ENCODE results near the gene GRIA3. TPM values are rescaled to one million over a fixed set of nuclear protein-coding genes. Genes with fewer than 3 reads are reported as not detected.
"Not testable (repeated sequence)": the region's sequence is repeated elsewhere in the genome, so short reads cannot be mapped to it uniquely, and the experiment has no call there.

The GRIA3 gene
- total RNA-seq, 1 experiment from 2014 or later = not detected

DNA sequence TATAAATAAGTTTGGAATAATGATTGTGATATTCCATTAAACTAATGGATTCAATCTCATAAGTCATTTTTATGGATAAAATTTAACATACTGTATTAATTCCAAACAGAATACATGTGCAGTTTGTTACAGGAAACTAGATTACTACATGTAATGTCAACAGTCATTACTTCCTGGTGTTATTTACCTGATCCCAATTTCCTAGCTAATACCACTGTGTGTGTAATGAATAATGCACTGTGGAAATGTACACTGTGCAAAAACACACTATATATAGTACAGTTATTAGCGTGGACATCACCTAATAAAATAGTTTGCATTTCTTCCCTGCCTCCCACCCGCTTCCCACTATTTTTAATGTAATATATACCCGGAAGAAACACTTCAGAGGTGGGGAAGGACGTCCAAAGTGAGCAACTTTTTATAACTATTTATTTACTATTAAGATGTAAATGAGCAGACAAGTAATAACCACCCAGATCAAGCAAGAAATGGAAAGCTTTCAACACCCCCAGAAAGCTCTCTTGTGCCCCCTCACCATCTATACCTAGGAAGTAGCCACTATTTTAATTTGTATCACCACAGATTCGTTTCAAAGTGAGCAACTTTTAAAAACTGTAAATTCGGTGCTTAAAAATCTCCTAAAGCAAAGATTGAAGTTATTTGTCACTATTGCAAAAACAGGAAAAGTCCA, 329.7 kb downstream of the GRIA3 start:
- no peaks in the 10 kb centered on the region for H3K27me3 ChIP-seq
- DNase-seq = no peak
- no peak overlapping the region for H3K4me3 ChIP-seq
- no peaks in the 10 kb centered on the region for H3K36me3 ChIP-seq
- no peaks in the 10 kb centered on the region for H3K9me3 ChIP-seq

DNA sequence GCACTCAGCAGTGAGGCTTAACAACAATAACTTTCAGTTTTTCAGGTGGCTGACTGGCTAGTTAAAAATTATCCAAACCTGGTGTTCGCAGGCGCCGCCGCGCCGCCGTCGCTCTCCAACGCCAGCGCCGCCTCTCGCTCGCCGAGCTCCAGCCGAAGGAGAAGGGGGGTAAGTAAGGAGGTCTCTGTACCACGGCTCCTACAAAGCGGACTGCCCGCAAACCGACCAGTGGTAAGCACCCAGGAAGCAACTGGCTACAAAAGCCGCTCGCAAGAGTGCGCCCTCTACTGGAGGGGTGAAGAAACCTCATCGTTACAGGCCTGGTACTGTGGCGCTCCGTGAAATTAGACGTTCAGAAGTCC, 330.2 kb downstream of the GRIA3 start:
- not testable (repeated sequence) for H3K27me3 ChIP-seq, DNase-seq, H3K9me3 ChIP-seq, H3K4me3 ChIP-seq, H3K36me3 ChIP-seq

DNA sequence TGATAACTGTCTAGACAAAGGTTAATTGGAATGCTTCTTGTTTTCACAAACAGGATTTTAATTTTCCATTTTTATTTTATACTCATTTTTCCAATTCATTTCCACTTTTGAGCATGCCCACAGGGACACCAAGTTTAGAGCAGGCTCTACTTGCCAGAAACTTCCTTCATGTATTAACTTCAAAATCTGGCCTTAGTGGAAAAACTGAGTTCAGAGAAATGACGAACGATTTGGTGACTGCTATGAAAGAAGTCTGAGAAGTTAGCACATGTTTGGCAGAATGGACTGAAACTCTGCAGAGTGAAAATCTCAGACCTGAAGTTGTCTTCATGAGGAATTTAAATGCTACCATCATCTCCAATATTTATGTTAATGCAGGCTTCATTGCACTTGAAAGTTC, 334.7 kb downstream of the GRIA3 start:
- no peaks in the 10 kb centered on the region for H3K27me3 ChIP-seq
- H3K4me3 ChIP-seq = no peak overlapping the region
- DNase-seq = no peak
- no peaks in the 10 kb centered on the region for H3K9me3 ChIP-seq
- no peaks in the 10 kb centered on the region for H3K36me3 ChIP-seq

DNA sequence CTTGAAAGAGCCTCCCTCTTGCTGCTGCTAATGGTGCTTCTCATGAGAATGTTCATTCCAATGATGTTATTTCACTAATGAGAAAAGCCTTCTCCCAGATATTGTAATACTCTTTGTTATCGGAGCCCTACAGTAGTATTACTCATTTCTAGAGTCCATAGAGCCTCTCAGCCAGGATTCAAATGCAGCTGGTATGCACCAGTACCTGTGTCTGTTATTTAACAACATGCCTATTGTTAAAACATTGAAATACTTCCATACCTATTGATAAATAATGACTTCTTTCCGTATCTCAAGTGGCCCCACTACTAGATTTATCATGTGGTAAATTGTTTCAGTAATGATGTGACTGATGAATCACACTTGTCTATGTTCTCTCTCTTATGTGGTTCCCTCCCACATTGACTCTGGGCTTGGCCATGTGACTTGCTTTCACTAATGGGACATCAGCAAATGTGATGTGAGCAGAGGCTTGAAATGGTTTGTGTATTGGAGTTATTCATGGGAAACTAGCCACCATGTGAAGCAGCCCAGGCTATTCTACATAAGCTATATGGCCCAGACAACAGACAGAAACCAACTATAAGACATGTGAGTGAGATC, 341.1 kb downstream of the GRIA3 start:
- Histone ChIP-seq H3K36me3 (no peaks in the 10 kb centered on the region), H3K4me3 (no peak overlapping the region), H3K27me3 (no peaks in the 10 kb centered on the region), H3K9me3 (no peaks in the 10 kb centered on the region)
- DNase-seq = no peak

DNA sequence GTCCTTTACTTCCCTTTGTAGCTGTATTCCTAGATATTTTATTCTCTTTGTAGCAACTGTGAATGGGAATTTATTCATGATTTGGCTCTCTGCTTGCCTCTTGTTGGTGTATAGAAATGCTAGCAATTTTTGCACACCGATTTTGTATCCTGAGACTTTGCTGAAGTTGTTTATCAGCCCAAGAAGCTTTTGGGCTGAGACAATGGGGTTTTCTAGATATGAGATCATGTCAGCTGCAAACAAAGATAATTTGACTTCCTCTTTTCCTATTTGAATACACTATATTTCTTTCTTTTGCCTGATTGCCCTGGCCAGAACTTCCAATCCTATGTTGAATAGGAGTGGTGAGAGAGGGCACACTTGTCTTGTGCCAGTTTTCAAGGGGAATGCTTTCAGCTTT, 346.6 kb downstream of the GRIA3 start:
- not testable (repeated sequence) for H3K4me3 ChIP-seq, DNase-seq, H3K27me3 ChIP-seq, H3K9me3 ChIP-seq, H3K36me3 ChIP-seq
